GM12875 (cell line): ENCODE data around the gene ANO2.

Source experiments
- H3K4me3 ChIP-seq: one replicate; pipeline ENCODE4 v1.5.1; 2011; ENCODE audit warnings: low read depth, low read length, control low read depth
- TF ChIP-seq, protein P1 (sequence below): IDR thresholded peaks from 2 replicates; pipeline ENCODE4 v1.5.1; 2011; ENCODE audit warnings: low read depth, mild to moderate bottlenecking, control low read depth, inconsistent platforms, low read length, moderate library complexity, borderline replicate concordance; ENCODE audit not compliant: insufficient read depth

The ANO2 gene

DNA sequence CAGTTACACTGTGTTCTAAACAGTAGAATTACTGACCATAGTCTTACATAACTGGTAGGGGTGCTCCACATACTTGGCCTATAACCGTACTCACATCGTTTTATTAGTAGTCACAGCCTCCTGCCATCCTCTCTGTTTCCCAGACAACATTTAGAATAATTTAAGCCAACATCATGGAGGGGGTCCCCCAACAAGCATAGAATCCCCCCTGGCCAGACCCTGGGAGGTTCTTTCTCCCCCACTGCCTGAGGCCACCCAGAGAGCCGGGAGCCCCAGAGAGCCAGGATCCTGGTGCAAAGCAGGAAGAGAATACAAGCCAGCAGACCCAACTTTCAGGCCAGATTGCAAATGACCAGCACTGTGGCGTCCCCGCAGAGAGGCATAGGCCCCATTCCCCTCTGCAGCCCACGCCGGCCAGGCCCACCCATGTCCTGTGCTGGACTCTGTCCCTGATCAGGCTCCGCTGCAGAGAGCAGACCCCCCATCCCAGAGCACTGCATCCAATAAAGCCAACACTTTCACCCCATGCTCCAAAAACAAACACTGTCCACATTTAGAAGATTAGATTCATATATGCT, 317.9 kb downstream of the ANO2 start:
- H3K4me3 ChIP-seq, result no peak overlapping the region
- TF ChIP-seq, protein P1, sequence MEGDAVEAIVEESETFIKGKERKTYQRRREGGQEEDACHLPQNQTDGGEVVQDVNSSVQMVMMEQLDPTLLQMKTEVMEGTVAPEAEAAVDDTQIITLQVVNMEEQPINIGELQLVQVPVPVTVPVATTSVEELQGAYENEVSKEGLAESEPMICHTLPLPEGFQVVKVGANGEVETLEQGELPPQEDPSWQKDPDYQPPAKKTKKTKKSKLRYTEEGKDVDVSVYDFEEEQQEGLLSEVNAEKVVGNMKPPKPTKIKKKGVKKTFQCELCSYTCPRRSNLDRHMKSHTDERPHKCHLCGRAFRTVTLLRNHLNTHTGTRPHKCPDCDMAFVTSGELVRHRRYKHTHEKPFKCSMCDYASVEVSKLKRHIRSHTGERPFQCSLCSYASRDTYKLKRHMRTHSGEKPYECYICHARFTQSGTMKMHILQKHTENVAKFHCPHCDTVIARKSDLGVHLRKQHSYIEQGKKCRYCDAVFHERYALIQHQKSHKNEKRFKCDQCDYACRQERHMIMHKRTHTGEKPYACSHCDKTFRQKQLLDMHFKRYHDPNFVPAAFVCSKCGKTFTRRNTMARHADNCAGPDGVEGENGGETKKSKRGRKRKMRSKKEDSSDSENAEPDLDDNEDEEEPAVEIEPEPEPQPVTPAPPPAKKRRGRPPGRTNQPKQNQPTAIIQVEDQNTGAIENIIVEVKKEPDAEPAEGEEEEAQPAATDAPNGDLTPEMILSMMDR, result no peak

DNA sequence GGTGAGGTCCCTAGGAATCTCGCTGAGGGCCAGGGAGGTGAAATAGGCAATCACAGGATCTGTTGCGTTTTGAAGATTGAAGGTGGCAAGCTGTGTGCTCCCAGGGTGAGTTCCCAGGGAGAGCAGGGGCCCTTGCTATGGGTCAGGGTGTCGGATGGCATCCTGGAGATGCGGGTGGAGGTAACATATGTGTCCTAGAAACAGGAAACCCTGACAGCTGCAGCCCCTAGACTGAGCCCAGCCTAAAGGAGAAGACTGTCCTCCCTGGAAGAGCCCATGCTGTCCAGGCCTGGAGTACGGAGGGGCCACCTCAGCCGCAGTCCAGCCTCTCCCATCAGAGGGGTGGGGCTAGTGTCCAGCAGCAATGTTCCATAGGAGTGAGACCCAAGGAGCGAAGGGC, 318.9 kb downstream of the ANO2 start:
- TF ChIP-seq, protein P1, result no peak
- no peak overlapping the region for H3K4me3 ChIP-seq

DNA sequence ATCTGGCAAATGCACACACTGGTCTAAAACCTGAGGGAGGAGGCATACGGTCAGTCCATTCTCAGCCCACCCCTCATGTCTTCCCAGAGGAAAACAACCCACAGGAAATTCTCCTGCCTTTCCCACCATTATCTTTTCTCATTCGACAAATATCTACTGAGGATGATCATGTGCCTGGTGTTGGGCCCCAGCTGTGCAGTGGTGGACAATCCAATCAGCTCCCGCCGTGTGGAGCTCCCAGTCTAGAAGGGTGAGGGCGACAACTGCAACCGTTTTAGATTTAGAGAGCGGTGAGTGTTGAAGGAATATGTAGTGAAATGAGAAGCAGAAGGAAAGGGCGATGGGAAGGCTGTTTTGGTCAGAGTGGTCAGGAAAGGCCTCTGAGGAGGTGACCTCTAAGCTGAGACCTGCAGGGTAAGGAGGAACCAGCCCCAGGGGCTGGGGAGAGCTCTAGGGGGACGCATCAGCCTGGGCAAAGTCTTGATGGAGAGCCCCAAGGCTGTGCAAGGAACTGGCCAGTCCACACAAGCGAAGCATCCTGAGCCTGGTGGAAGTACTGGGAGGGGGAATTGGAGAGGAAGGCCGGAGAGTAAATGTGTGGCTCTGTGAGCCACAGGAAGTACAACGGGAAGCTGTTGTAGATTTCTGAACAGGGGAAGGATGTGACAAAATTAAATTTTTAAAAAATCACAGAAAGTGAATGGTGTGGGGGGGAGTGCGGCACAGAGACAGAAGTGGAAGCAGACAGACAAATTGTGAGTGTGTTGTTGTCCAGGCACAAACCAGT, 320.4 kb downstream of the ANO2 start:
- no peak overlapping the region for H3K4me3 ChIP-seq
- TF ChIP-seq, protein P1, result no peak

DNA sequence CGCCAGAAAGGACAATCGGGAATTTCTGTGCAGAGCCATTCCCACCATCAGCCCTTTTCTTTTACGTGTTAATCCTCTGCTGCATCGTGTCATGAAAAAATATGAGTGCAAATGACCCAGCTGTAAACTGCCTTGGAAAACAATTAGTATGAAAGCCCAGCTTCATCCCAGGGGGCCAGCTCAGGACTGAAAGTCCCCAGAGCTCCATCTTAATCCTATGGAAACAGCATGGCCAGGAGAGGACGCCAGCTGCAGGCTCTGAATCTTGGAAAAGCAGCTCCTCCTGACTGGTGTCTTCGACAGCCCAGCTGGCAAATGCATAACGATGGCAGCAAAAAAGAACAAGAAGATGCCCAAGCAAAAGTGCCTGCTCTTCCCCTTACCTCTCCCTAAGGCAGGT, 321.6 kb downstream of the ANO2 start:
- TF ChIP-seq, protein P1, result no peak
- H3K4me3 ChIP-seq, result no peak overlapping the region

DNA sequence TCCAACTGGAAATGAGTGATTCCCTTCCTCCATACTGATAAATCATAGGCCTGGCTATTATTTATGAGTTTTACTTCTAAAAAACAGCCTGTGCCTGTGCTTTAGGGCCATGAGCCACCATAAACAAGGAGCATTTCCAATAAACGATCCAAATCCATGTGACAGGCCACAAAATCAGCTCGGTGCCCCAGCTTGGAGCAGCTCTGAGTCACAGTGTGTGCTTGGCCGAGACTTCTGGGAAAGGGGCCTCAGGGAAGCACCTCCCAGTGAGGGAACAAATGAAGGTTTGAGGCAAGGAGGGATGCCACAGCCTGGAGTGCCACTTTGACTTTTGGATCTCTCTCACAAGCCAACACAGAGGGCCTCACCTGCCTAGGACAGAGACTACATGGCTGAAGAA, 322.8 kb downstream of the ANO2 start:
- TF ChIP-seq, protein P1, result no peak
- no peak overlapping the region for H3K4me3 ChIP-seq

DNA sequence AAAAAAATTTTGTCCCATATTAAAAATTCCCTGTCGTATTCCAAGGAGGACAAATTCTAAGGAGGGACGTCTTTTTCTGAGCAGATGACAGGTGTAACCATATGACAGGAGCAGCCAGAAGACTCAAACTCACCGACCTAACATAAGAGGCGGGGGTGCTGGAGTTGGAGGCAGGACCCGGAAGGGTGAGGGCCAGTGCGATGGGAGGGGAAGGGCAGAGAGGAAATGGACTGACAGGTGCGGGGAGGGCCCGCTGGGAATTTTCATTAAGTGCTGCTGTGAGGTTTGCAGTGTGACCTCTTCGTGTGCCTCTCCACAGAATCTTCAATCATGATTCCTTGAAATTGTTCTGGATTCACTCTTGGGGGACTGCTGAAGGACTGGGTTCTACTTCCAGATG, 323.7 kb downstream of the ANO2 start:
- no peak overlapping the region for H3K4me3 ChIP-seq
- TF ChIP-seq, protein P1, result no peak

DNA sequence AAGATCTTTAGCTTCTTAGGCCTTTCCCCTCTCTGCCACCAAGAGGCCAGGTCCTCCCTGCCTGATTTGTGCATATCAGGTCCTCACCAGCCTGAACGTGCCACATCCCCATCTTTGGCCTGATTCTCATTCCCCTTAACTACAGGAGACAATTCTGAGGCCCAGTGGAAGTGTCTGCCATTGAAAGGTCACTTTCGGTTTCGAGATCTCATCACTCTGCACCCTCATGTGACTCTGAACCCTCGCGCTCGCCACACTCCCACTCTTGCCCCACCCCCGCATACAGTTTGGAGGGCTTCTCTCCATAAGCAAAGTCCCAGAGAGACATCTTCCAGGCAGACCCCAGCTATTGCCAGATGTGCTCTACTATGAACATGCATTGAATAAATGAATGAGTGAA, 324.2 kb downstream of the ANO2 start:
- TF ChIP-seq, protein P1, result no peak
- H3K4me3 ChIP-seq, result no peak overlapping the region
